GM18499 (cell line): ENCODE measurements around the gene TNXB.
"Not testable (repeated sequence)": the region's sequence is repeated elsewhere in the genome, so short reads cannot be mapped to it uniquely, and the experiment has no call there.

ENCODE experiments used
- ATAC-seq: cut with Tn5 transposase; IDR thresholded peaks from one replicate; pipeline ENCODE4 v1.9.1; 2021; ENCODE audit warnings: moderate number of reproducible peaks; ENCODE audit not compliant: insufficient read depth, unreplicated experiment

The TNXB gene

GRCh38 chr6:32041385-32041784, 67.8 kb downstream of the TNXB start:
- not testable (repeated sequence) for ATAC-seq

GRCh38 chr6:32041050-32041321, 68.2 kb downstream of the TNXB start:
- not testable (repeated sequence) for ATAC-seq

- not testable (repeated sequence) for ATAC-seq
Measured at GRCh38 chr6:32040299-32041049, 68.7 kb downstream of the TNXB start.

- not testable (repeated sequence) for ATAC-seq
Measured at GRCh38 chr6:32039321-32040274, 69.5 kb downstream of the TNXB start.

GRCh38 chr6:32038878-32039277, 70.3 kb downstream of the TNXB start:
- ATAC-seq, result not testable (repeated sequence)

GRCh38 chr6:32037598-32038524, 71.3 kb downstream of the TNXB start, which contains the start of gene CYP21A2:
Gene CYP21A2 (plus strand): TSS chr6:32038415. CDS start chr6:32038423, 8 bp downstream.
- not testable (repeated sequence) for ATAC-seq

- not testable (repeated sequence) for ATAC-seq
Measured at GRCh38 chr6:32037136-32037535, 72.0 kb downstream of the TNXB start.

- ATAC-seq, result not testable (repeated sequence)
Measured at GRCh38 chr6:32035283-32036013, 73.7 kb downstream of the TNXB start.

GRCh38 chr6:32029553-32029952, 79.6 kb downstream of the TNXB start:
- ATAC-seq, result not testable (repeated sequence)

- not testable (repeated sequence) for ATAC-seq
Measured at GRCh38 chr6:32028631-32029030, 80.5 kb downstream of the TNXB start.

- not testable (repeated sequence) for ATAC-seq
Measured at GRCh38 chr6:32022100-32022499, 87.0 kb downstream of the TNXB start.

GRCh38 chr6:32014547-32014946, 94.6 kb downstream of the TNXB start, which contains the start of gene C4B:
Gene C4B (plus strand): TSS chr6:32014795. CDS start chr6:32014846, 51 bp downstream.
- not testable (repeated sequence) for ATAC-seq

GRCh38 chr6:32013738-32014137, 95.4 kb downstream of the TNXB start:
- ATAC-seq, result not testable (repeated sequence)

GRCh38 chr6:32012941-32013617, 96.1 kb downstream of the TNXB start:
- ATAC-seq, result not testable (repeated sequence)

GRCh38 chr6:32010856-32011530, 98.1 kb downstream of the TNXB start:
- not testable (repeated sequence) for ATAC-seq

- ATAC-seq, result not testable (repeated sequence)
Measured at GRCh38 chr6:32009537-32009936, 99.6 kb downstream of the TNXB start.

- ATAC-seq, result not testable (repeated sequence)
Measured at GRCh38 chr6:32008616-32009015, 100.5 kb downstream of the TNXB start.

- not testable (repeated sequence) for ATAC-seq
Measured at GRCh38 chr6:32008037-32008436, 101.1 kb downstream of the TNXB start.
